Activated CD4-positive, alpha-beta T cell treated with anti-CD3 and anti-CD28 coated beads, Interleukin-2, amount 50 U/mL, for 1 hour (primary cell): ENCODE results near the gene BAHCC1.

Source experiments
- DNase-seq: peaks from one replicate; pipeline ENCODE4 v3.0.0-alpha.2; 2020

BAHCC1 gene

DNA sequence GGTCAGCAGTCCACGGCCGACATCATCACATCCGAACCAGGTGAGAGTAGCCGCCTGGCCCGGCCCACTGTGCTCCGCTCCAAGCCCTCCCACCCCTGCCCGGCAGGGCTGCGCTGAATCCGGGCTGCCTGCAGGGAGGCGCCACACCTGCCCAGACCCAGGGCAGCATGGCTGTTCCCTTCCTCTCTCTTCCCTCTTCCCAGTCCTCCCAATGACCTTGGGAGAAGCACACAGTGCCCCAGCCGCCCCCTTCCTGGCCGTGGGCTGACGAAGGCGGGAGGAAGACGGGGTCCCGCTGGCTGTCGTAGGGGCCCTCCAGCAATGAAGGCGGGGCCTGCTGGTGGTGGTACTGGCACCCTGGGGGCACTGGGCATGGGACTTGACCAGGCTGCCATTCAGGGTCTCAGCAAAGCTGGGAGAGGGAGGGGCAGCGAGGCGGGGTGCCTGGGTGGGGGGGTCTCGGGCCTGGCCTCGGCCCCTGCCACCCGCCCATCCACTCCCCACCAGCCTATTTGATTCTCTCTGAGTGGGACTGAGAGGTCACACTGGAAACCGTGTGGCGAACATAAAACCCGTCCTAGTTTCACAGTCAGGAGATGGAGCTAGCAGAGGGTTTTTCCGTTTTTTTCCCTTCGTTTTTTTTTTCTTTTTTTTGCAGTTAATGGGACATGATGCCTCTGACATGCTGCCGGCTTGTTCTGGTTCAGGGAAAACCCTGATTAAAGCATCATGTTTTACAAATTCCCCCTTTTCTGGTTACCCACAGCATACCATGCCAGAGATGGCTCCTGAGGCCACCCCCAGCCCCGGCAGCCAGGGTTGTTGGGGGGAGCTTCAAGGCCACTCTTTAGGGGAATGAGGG lies 50.6 kb downstream of the BAHCC1 start:
- DNase-seq: no peak

DNA sequence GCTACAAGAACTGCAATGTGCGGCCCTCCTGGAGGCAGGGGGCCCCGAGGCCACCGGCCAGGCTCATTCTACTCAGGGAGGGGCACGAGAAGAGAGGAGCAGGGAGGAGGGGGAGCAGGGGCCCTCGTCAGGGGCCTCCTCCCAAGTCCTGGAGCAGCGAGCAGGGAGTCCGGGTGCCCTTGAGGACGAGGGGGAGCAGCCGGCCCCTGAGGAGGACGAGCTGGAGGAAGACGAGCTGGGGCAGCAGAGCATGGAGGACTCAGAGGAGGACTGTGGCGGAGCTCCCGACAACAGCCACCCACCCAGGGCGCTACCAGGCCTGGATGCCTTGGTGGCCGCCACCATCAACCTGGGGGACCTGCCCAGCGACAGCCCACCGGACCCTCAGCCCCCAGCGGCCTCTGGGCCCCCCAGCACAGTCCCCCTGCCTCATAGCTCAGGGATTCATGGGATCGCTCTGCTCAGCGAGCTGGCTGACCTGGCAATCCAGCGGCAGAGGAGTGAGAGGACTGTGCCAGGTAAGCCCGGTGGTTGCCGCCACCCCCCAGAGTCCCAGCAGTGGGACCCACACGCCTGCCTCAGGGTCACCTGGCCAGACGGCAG lies 52.2 kb downstream of the BAHCC1 start:
- DNase-seq: no peak

DNA sequence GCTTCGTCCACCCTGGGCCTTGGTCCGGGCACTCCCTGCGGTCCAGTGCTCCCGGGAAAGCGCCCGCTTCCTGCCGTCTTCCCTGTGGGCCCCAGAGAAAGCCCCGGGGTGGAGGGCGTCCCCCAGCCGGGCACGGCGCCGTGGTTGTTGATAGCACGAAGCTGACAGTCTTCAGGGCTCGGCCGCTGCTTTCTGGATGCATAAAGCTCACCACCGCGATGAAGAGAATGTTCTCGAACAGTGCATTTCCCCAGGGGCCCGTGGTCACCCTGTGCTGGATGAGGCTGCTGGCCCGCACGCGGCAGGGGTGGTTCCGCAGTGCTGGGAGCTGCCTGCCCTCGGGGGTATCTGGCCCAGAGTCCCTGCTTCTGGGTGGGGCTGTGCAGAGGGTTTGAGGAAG lies 53.2 kb downstream of the BAHCC1 start:
- no peak for DNase-seq

DNA sequence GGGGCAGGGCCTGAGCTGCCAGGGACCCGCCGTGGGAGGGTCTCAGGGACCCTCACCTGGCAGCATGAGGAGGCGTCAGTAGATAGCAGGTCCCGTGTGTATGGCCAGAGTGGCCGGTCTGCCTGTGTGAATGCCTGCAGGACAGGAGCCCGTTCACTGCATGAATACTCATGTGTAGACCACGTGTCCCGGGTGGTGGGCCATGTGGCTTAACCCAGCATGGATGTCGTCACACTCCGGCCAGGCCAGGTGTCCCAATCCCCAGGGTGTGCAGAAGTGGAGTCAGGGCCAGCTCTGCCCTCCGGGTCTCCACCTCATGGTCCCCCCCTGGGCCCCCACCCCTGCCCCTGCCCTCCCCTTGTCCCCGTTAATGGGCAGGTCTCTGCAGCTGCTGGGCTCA lies 53.7 kb downstream of the BAHCC1 start:
- DNase-seq: no peak

DNA sequence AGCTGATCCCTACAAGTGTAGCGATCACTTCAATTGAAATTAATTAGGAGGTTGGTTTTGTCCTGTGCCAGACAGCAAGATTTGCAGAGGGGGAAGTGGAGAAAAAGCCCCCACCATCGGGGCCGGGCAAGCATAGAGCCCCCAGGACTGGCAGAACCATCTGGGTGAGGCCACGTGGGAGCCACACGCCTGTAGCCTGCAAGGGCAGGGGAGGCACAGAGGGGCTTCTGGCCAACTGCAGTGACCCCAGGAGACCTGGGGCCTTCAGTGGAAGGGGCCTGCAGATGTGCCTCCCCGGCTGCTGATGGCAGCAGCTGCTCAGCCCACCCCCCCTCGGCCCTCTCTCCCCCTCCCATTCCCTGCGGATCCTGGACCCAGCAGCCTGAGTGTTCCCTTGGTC lies 54.1 kb downstream of the BAHCC1 start:
- no peak for DNase-seq

DNA sequence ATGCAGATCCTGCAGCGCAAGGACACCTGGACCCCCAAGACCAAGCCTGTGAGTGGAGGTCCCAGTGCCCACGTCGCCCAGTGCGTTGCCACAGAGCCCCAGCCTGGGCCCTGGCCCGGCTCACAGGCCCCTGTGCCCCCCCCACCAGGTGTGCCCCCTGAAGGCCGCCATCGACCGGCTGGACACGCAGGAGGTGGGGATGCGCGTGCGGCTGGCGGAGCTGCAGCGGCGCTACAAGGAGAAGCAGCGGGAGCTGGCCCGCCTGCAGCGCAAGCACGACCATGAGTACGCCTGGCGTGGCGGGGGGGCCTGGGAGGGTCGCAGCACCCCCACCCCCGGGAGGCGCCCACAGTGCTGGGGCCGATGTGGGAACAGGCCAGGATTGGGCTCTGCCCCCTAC lies 56.6 kb downstream of the BAHCC1 start:
- no peak for DNase-seq

DNA sequence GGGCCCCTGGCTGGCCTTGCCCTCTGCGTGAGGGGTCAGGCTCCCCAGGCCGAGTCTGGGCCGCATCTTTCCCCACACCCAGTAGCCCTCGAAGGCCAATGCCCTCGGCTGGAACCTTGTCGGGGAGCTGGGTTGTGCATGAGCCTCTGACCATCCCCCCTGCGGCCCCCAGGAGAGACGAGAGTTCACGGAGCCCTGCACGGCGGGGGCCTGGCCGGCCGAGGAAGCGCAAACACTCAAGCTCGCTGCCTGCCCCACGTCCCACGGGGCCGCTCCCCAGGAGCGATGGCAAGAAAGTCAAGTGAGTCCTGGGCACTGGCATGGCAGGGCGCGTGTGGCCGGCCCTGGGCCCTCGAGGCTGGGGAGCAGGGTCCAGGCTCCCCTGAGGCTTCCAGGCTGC lies 57.3 kb downstream of the BAHCC1 start:
- DNase-seq: no peak

DNA sequence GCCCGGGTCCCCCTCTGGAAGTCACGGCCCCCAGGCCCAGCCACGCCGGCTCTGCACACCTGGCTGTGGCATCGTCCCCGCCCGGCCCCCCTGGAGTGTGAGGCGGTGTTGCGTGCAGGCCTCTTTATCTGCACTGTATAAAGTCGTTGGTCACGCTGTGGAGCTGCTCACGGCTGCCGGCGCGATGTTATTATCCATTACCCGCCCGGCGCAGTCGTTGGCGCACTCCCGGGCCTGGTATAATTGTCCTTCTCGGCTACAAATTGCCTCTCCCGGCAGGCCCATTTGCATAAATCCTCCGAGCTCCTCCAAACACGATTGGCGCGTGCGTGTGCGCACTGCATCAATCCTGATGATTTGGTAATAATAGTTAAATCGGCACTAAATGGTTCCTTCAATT lies 57.8 kb downstream of the BAHCC1 start:
- DNase-seq: no peak

DNA sequence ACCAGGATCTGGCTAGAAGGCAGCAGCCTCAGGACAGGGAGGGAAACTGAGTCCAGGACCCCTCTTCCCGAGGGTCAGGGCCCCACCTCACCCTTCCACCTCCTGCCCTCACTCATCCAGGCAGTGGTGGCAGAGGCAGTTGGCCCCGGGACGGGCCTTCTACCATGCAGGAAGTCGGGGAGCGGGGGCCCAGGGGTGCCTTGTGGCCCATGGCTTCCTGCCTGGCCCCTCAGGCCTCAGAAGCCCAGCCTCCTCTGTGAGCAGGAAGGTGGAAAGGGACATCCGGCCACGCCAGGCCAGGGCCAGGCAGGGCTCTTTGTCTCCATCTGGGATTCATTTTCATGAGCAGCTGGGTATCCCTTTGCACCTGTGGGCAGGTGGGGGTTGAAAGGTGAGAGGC lies 58.5 kb downstream of the BAHCC1 start:
- DNase-seq: no peak

DNA sequence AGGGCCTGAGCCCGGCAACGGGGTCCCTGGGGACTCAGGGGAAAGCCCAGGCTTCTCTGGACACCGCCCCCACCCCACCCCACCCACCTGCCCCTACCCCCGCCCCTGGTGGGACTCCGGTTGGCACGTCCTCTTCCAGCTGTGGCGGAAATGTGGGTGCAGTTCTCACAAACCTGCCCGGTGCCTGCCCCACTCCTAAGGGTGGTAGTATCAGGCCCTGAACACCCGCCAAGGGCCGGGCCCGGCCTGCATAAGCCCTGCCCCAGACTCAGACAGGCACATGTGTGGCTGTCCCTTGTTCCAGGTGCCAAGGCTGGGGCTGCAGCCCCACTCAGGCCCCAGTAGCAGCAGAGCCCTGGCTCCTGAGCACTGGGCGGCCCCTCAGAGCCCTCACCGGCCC lies 59.2 kb downstream of the BAHCC1 start:
- DNase-seq: no peak

DNA sequence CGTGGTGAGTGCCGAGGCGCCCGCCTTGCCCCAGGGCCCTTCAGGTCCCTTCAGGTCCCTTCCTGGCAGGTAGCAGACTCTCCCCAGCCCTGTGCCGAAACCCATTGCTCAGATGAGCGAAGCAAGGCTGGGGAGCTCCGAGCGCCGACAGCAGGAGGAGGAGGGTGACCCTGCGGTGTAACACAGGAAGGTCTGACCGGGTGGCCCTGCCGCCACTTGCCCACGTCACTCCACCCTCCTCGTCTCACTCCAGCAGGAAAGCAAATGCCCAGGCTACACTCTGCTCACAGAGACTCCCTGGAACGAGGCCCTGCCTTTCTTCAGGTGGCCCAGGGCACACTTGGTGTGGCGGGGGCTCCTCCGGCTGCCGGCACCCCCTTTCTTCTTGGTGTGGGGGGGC lies 60.1 kb downstream of the BAHCC1 start:
- no peak for DNase-seq

DNA sequence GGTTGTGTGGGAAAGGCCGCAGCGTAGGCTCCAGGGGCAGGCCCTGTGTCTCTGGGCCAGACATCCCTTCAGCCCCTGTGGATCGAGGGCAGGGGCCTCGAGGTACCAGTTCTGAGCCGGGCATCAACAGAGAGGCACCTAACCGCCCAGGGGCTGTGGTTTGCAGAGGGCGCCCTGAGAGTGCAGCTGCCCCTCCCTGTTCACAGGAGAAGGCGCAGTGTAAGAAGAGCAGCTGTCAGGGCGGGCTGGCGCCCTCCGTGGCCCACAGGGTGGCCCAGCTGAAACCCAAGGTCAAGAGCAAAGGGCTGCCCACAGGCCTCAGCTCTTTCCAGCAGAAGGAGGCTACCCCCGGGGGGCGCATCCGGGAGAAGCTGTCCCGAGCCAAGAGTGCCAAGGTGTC lies 60.8 kb downstream of the BAHCC1 start:
- DNase-seq: no peak

DNA sequence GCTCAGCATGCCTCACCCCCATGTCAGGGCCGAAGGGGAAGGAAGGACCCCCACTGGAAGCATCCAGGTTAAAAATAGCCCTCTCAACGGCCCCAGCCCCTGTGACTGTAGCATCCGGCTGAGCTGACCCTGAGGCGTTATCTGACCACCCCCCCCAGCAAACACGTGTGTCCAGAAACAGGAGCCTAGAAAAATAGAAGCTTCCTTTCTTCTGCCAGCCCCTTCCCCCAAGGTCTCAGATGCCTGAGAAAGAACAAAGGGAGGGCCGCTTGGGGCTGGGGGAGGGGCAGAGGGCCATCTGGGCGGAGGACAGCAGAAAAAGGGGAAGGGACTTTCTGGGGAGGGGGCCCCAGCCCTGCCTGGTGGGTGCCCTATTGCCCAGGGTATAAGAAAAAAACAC lies 61.5 kb downstream of the BAHCC1 start:
- no peak for DNase-seq

DNA sequence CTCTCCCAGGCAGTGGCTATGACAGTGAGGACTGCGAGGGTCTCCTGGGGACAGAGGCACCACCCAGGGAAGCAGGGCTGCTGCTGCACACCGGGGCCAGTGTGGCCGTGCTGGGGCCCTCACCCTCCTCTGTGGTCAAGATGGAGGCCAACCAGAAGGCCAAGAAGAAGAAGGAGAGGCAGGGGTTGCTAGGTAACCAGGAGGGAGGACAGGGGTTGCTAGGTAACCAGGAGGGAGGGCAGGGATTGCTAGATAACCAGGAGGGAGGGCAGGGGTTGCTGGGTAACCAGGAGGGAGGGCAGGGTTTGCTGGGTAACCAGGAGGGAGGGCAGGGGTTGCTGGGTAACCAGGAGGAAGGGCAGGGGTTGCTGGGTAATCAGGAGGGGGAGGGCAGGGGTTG lies 62.1 kb downstream of the BAHCC1 start:
- DNase-seq: no peak

DNA sequence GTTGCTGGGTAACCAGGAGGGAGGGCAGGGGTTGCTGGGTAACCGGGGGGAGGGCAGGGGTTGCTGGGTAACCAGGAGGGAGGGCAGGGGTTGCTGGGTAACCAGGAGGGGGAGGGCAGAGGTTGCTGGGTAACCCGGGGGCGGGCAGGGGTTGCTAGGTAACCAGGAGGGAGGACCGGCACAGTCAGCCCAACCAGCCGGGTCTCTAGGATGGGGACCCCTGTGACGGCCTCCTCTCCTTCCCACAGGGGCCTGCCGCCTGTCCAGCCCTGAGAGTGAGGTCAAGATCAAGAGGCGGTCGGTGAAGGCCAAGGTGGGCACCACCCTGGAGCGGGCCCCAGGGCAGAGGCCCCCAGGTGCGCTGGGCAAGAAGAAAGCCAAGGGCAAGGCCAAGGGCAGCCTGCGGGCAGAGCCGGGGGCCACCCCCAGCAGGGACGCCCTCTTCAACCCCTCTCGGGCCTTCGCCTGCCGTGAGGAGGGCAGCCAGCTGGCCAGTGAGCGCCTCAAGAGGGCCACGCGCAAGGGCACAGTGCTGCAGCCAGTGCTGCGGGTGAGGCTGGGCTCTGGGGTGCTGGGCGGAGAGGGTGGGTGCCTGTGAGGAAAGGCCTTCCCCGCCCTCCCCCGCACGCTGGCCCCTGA lies 62.8 kb downstream of the BAHCC1 start:
- DNase-seq: no peak

DNA sequence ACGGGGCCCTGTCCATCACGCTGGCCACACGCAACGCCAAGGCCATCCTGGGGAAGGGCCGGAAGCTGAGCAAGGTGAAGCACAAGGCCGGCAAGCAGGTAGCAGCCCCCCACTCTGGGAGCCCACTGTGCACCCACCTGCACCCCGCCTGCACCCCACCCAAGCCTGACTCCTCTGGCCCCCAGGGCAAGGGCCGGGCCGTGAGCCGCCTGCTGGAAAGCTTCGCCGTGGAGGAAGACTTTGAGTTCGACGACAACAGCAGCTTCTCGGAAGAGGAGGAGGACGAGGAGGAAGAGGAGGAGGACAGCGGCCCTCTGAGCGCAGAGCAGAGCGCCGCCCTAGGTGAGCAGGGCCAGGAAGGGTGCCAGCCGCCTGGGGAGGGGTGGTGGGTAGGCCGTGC lies 63.4 kb downstream of the BAHCC1 start:
- DNase-seq: no peak

DNA sequence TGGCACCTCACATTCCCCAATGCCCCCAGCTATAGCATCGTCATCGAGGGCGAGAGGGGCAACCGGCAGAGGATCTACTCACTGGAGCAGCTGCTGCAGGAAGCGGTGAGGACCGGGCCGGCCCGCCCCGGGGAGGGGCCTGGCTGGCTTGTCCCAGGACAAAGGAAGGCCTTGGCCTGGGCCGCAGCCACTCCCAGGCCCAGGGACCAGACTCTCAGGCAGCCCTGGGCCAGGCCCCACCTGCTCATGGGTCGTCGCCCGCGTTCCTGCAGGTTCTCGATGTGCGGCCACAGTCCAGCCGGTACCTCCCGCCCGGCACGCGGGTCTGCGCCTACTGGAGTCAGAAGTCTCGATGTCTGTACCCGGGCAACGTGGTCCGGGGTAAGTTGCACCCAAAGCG lies 64.0 kb downstream of the BAHCC1 start:
- DNase-seq: no peak

DNA sequence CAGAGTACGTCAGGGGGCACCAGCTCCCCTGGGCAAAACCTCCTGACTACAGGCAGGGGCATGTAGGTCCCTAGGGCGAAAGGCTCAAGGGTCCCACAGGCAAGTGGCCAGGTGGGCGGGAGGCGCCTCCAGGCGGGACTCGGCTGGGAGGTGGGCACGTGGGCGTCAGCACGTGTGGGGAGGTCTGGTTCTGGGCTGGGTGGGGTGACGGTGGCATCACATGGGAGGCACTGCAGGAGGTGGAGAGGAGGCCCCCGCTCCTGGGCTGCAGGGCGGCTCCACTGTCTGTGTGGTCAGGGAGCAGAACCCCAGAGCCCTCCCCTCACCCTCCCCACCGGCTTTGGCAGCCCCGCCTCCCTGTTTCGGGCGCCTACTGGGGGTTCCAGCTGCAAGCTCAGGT lies 64.6 kb downstream of the BAHCC1 start:
- no peak for DNase-seq

DNA sequence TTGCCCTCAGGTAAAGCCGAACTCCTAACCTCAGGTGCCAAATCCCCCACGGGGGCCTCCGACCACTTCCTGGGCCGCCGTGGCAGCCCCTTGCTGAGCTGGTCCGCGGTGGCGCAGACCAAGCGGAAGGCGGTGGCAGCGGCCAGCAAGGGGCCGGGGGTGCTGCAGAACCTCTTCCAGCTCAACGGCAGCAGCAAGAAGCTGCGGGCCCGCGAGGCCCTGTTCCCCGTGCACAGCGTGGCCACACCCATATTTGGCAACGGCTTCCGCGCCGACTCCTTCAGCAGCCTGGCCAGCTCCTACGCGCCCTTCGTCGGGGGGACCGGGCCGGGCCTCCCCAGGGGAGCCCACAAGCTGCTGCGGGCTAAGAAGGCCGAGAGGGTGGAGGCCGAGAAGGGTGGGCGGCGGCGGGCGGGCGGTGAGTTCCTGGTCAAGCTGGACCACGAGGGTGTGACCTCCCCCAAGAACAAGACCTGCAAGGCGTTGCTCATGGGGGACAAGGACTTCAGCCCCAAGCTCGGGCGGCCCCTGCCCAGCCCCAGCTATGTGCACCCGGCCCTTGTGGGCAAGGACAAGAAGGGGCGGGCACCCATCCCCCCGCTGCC lies 65.7 kb downstream of the BAHCC1 start:
- DNase-seq: no peak

DNA sequence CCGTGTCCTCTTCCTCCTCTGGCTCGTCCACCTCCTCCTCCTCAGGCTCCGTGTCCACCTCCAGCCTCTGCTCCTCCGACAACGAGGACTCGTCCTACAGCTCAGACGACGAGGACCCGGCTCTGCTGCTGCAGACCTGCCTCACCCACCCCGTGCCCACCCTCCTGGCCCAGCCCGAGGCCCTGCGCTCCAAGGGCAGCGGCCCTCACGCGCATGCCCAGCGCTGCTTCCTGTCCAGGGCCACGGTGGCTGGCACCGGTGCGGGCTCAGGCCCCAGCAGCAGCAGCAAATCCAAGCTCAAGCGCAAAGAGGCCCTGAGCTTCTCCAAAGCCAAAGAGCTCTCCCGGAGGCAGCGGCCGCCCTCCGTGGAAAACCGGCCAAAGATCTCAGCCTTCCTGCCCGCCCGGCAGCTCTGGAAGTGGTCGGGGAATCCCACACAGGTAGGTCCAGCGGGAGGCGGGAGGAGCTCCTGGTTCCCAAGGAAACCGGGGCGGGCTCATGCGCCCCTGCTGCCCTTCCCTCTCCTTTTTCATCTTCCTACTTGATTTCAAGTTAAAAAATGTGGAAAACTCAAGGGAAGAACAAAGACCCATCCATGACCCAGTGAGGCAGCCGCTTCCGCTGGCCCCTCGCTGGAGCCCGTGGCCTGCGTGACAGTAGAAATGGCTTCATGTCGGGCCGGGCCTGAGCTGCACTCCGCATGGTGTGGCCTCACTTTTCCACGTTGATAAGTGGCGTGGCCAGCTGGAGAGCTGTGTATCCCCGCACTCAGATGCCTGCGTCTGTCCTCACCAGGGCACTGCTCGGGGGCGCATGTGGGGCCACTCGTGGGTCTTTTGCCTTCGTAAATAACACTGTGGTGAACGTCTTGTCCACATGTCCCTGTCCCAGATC lies 66.6 kb downstream of the BAHCC1 start:
- no peak for DNase-seq

DNA sequence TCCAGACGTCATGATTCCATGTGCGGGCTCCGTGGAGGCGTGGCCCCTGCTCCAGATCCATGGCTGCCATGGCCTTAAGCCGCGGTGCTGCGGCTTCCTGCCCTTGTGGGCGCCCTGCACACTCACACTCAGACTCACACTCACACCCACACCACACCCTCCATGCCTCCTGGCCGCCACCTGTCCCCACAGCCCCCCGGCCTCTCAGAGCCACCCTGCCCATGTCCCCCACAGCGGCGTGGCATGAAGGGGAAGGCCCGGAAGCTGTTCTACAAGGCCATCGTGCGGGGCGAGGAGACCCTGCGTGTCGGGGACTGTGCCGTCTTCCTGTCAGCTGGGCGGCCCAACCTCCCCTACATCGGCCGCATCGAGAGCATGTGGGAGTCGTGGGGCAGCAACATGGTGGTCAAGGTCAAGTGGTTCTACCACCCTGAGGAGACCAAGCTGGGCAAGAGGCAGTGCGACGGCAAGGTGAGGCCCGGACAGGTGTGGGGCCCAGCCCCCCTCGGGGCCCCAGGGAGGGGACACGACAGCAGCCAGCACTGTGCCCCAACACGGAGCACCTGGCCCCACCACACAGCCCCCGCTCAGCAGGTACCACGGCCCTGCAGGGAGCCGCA lies 67.4 kb downstream of the BAHCC1 start:
- DNase-seq: no peak

DNA sequence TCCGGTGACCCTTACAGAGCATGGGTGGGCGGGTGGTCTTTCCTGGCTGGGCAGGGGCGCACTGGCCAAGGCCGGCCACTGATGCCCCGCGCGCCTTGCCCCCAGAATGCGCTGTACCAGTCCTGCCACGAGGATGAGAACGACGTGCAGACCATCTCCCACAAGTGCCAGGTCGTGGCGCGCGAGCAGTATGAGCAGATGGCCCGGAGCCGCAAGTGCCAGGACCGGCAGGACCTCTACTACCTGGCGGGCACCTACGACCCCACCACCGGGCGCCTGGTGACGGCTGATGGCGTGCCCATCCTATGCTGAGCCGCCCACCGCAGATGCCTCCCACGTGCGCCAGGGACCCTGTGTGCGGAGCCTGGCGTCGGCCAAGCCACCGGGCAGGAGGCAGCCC lies 68.2 kb downstream of the BAHCC1 start:
- no peak for DNase-seq
